ENCODE measurements around the gene SKIC8. TPM values are rescaled to one million over a fixed set of nuclear protein-coding genes. Genes with fewer than 3 reads are reported as not detected.

Gene SKIC8
- total and polyA plus RNA-seq, 3 experiments from 2014 or later: 60.2 to 82.5 (median 62.9) TPM

DNA sequence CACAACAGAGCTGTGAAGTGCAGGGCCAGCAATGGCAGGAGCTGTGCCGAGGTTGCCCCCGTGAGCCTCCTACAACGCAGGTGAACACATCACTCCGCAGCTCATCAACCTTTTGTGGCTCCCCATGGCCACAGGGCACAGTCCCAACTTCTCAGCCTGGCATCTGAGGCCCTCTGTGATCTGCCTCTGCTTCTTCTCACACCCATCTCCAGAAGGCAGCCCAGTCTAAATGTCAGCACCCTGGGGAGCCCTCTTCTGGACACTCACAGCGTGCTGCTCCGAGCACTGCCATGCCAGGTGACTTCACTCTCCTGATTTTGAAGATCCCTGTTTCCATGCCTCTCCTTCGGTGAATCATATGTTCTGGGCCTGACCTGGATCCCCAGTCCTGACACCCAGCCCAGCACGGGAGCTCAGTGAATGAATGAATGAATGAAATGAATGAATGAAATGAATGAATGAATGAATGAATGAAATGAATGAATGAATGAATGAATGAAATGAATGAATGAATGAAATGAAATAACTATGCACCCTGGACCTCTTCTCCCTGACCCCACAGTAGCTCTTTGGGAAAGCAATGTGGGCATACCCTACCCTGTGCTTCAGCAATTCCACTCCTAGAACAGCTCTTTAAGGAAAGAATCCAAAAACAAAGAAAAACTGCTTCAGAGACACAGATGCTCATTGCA, 17.9 kb upstream of the SKIC8 start:
- Mint-ChIP-seq H3K9me3 (no peaks in the 10 kb centered on the region), H3K4me3 (no peak overlapping the region), H3K27ac (no peak overlapping the region), H3K4me1 (no peaks in the 10 kb centered on the region), H3K27me3 (peaks cover 4 to 8% of the 10 kb centered on the region in 2 donors), H3K36me3 (no peaks in the 10 kb centered on the region)
- ChIA-PET CTCF (no interaction called here), POLR2A (no interaction called here)
- Histone ChIP-seq H3K36me3 (ENCODE audit: insufficient read depth, low read length) (no peaks in the 10 kb centered on the region), H3K4me3 (ENCODE audit: low read length) (no peak overlapping the region), H3K9me3 (ENCODE audit: low read length) (no peaks in the 10 kb centered on the region), H3K27me3 (ENCODE audit: insufficient read depth, low read length, poor library complexity, severe bottlenecking) (no peaks in the 10 kb centered on the region), H3K4me1 (ENCODE audit: insufficient read depth, low read length) (no peaks in the 10 kb centered on the region), H3K27ac (ENCODE audit: low read depth, low read length) (no peak overlapping the region)
- peak in 1 of 5 donors; percentile 16 for DNase-seq

DNA sequence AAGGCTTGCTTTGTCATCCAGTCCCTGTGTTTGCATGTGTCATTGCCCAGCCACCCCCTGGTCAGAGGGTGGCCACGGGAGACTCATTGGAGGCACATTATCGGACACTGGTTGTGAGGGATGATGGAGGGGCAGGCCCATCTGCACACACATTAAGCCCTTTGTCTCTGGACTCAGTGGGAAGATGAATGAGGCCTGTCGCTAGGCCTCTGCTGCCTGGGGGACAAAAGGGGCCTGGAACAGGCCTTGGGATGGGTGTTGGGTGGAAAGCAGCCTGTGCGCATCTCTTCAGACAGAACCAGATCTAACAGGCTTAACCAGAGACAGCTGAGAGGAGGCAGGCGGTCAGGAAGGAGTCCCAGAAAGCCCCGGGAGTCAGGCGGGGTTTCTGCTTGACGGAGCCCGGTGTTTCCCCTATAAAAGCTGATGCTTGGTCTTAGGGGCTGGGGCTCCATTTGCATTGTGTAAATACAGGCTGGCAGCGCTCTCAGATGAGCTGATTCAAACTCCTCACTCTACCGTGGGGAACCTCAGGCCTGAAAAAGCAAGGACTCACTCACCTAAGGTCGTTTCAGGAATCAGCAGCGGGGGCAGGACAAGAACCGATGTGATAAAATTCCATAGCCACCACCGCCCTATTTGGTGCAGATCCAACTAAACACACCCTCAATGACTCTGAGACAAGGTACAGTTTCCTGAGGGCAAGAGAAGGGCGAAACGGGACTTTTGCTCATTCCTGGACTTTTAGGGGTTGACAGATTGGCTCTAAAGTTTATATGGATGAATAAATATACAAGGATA, 17.1 kb upstream of the SKIC8 start:
- Mint-ChIP-seq H3K4me3 (no peak overlapping the region), H3K27me3 (peaks cover 6 to 10% of the 10 kb centered on the region in 2 donors), H3K4me1 (no peaks in the 10 kb centered on the region), H3K27ac (peak overlapping the region in 2 of 8 donors; percentile 60 to 65), H3K36me3 (no peaks in the 10 kb centered on the region), H3K9me3 (no peaks in the 10 kb centered on the region)
- no peaks in the 10 kb centered on the region for H3K9me3 ChIP-seq (ENCODE audit: low read length)
- POLR2A ChIA-PET: no interaction called here
- DNase-seq: peak in 1 of 5 donors; percentile 29
- H3K36me3 ChIP-seq (ENCODE audit: insufficient read depth, low read length): no peaks in the 10 kb centered on the region
- no peaks in the 10 kb centered on the region for H3K4me1 ChIP-seq (ENCODE audit: insufficient read depth, low read length)
- CTCF ChIA-PET: no interaction called here
- H3K4me3 ChIP-seq (ENCODE audit: low read length): no peak overlapping the region
- no peaks in the 10 kb centered on the region for H3K27me3 ChIP-seq (ENCODE audit: insufficient read depth, low read length, poor library complexity, severe bottlenecking)
- H3K27ac ChIP-seq (ENCODE audit: low read depth, low read length): no peak overlapping the region

DNA sequence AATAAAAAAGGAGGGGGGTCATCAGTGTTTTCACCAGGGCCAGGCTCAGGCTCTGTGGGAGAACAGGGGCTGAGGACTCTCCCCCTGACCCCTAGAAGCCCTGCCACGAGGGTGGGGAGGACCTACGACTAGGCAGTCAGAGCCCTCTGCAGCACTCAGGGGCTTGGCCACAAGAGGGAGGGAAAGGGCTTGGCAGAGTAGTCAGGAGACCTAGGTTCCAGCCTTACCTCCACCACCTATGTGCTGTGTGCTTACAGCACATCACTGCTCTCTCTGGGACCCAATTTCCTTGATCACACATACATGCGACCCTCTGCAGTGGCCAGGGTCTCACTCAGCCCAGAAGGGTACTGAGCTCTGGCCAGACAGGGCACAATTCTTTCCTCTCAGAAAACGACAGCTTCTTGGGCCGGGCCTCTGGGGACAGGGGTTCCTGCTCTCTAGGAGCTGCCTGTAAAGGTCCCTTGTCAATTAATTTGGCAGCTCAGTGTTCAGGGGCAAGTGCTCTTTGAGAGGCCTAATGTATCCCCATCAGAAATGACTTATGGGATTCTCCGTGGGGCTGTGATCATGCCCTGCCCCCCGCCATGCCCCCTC, 16.4 kb upstream of the SKIC8 start:
- Histone ChIP-seq H3K4me3 (ENCODE audit: low read length) (no peak overlapping the region), H3K27me3 (ENCODE audit: insufficient read depth, low read length, poor library complexity, severe bottlenecking) (no peaks in the 10 kb centered on the region), H3K27ac (ENCODE audit: low read depth, low read length) (no peak overlapping the region), H3K9me3 (ENCODE audit: low read length) (no peaks in the 10 kb centered on the region), H3K36me3 (ENCODE audit: insufficient read depth, low read length) (no peaks in the 10 kb centered on the region), H3K4me1 (ENCODE audit: insufficient read depth, low read length) (no peaks in the 10 kb centered on the region)
- peak in 1 of 5 donors; percentile 11 for DNase-seq
- H3K4me1 Mint-ChIP-seq: no peaks in the 10 kb centered on the region
- no peaks in the 10 kb centered on the region for H3K36me3 Mint-ChIP-seq
- ChIA-PET POLR2A (no interaction called here), CTCF (no interaction called here)
- H3K27ac Mint-ChIP-seq: no peak overlapping the region
- H3K4me3 Mint-ChIP-seq: no peak overlapping the region
- no peaks in the 10 kb centered on the region for H3K9me3 Mint-ChIP-seq
- peaks cover 6 to 10% of the 10 kb centered on the region in 2 donors for H3K27me3 Mint-ChIP-seq

DNA sequence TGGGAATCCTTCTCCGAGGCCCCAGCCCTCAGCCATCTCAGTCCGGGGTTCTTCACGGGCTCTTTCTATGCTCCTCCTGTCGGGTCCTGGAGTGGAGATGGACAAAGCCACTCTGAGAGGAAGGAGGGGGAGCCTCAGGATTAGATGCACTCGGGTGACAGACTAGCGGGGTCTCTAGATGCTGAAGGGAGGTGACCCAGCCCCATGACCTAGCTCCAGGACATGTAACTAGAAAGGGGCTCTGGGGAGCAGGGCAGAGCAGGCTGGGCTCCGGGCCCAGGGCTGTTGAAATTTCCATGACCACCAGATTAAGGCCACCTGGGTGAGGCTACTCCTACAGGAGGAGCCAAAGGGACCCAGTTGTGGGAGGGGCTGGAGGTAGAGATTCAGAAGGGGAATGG, 14.8 kb upstream of the SKIC8 start:
- Mint-ChIP-seq H3K9me3 (no peaks in the 10 kb centered on the region), H3K4me3 (no peak overlapping the region), H3K36me3 (no peaks in the 10 kb centered on the region), H3K27me3 (peaks cover 10 to 11% of the 10 kb centered on the region in 2 donors), H3K27ac (no peak overlapping the region), H3K4me1 (no peaks in the 10 kb centered on the region)
- H3K9me3 ChIP-seq (ENCODE audit: low read length): no peaks in the 10 kb centered on the region
- no peaks in the 10 kb centered on the region for H3K36me3 ChIP-seq (ENCODE audit: insufficient read depth, low read length)
- no peak overlapping the region for H3K27ac ChIP-seq (ENCODE audit: low read depth, low read length)
- no peaks in the 10 kb centered on the region for H3K4me1 ChIP-seq (ENCODE audit: insufficient read depth, low read length)
- POLR2A ChIA-PET: no interaction called here
- DNase-seq: peak in 1 of 5 donors; percentile 10
- no peak overlapping the region for H3K4me3 ChIP-seq (ENCODE audit: low read length)
- H3K27me3 ChIP-seq (ENCODE audit: insufficient read depth, low read length, poor library complexity, severe bottlenecking): no peaks in the 10 kb centered on the region
- CTCF ChIA-PET: no interaction called here

DNA sequence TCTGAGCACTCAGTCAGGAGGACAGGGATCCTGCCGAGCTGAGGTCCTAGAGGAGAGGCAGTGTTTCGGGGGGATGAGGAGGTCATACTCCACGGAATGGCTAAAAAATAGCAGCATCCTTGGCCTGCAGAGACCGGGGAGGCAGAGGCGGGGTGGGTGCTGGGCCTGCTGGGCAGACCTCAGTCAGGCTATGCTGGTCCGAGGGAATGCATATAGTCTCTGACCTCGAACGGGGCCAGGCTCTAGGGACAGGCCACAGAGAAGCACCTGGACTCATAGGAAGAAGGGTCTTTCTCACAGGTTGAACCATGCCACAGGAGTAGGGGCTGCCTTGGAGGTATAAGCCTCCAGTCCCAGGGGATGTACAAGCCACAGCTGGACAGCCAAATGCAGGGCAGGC, 14.0 kb upstream of the SKIC8 start:
- peak overlapping the region in 1 of 8 donors; percentile 52 for H3K27ac Mint-ChIP-seq
- H3K9me3 Mint-ChIP-seq: no peaks in the 10 kb centered on the region
- CTCF ChIA-PET: no interaction called here

DNA sequence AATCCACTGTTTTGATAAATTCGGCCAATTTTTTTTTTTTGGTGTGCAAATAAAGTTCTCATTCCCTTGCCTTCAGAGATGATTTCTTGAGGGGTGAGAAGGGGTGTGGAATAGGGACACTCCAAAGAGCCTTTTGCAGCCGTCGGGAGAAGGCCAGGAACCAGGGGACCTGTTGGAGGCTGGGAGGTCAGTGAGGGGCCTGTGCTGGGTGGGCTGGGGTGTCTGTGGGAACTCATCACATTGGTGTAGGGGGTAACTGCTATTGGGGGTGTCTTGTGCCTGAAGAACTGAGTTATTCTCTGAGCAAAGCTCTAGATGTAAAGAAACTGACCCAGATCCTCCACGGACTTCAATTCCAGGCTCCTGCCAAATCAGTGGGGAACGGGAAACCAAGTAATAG, 13.5 kb upstream of the SKIC8 start:
- no peaks in the 10 kb centered on the region for H3K9me3 ChIP-seq (ENCODE audit: low read length)
- Mint-ChIP-seq H3K36me3 (no peaks in the 10 kb centered on the region), H3K27ac (peak overlapping the region in 1 of 8 donors; percentile 52), H3K27me3 (peaks cover 14 to 15% of the 10 kb centered on the region in 2 donors), H3K9me3 (no peaks in the 10 kb centered on the region), H3K4me3 (no peak overlapping the region), H3K4me1 (no peaks in the 10 kb centered on the region)
- peak in 1 of 5 donors; percentile 33 for DNase-seq
- no peak overlapping the region for H3K27ac ChIP-seq (ENCODE audit: low read depth, low read length)
- H3K27me3 ChIP-seq (ENCODE audit: insufficient read depth, low read length, poor library complexity, severe bottlenecking): no peaks in the 10 kb centered on the region
- H3K36me3 ChIP-seq (ENCODE audit: insufficient read depth, low read length): no peaks in the 10 kb centered on the region
- ChIA-PET POLR2A (no interaction called here), CTCF (no interaction called here)
- no peak overlapping the region for H3K4me3 ChIP-seq (ENCODE audit: low read length)
- H3K4me1 ChIP-seq (ENCODE audit: insufficient read depth, low read length): no peaks in the 10 kb centered on the region

More for the DNA sequence above, 14.0 kb upstream of the SKIC8 start:
- no peaks in the 10 kb centered on the region for H3K36me3 ChIP-seq (ENCODE audit: insufficient read depth, low read length)
- DNase-seq: peak in 1 of 5 donors; percentile 15
- no peak overlapping the region for H3K4me3 ChIP-seq (ENCODE audit: low read length)
- H3K4me1 ChIP-seq (ENCODE audit: insufficient read depth, low read length): no peaks in the 10 kb centered on the region
- H3K9me3 ChIP-seq (ENCODE audit: low read length): no peaks in the 10 kb centered on the region
- POLR2A ChIA-PET: no interaction called here
- no peak overlapping the region for H3K27ac ChIP-seq (ENCODE audit: low read depth, low read length)
- H3K27me3 ChIP-seq (ENCODE audit: insufficient read depth, low read length, poor library complexity, severe bottlenecking): no peaks in the 10 kb centered on the region
- no peaks in the 10 kb centered on the region for H3K36me3 Mint-ChIP-seq
- no peak overlapping the region for H3K4me3 Mint-ChIP-seq
- peaks cover 10 to 15% of the 10 kb centered on the region in 2 donors for H3K27me3 Mint-ChIP-seq
- no peaks in the 10 kb centered on the region for H3K4me1 Mint-ChIP-seq

DNA sequence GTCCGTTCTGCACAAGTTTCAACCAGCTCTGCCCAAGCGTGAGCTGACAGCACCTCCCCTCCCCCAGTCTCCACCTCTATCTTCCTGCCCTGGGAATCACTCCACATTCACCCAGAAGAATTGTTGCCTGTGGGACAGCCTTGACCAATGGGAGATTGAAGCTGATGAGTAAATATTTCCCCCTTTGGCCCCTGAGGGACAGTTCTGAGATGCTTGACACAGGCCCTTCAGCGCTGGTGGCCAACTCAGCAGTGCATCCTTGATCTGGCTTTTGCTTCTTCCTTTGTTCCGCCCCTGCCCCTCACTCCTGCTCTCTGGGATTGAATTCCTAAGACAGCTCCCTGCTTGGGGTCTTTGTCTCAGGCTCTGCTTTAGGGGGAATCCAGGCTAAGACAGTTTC, 13.1 kb upstream of the SKIC8 start:
- H3K9me3 Mint-ChIP-seq: no peaks in the 10 kb centered on the region
- Histone ChIP-seq H3K27me3 (ENCODE audit: insufficient read depth, low read length, poor library complexity, severe bottlenecking) (no peaks in the 10 kb centered on the region), H3K9me3 (ENCODE audit: low read length) (no peaks in the 10 kb centered on the region), H3K4me1 (ENCODE audit: insufficient read depth, low read length) (no peaks in the 10 kb centered on the region), H3K27ac (ENCODE audit: low read depth, low read length) (no peak overlapping the region), H3K36me3 (ENCODE audit: insufficient read depth, low read length) (no peaks in the 10 kb centered on the region), H3K4me3 (ENCODE audit: low read length) (no peak overlapping the region)
- ChIA-PET CTCF (no interaction called here), POLR2A (no interaction called here)
- H3K36me3 Mint-ChIP-seq: no peaks in the 10 kb centered on the region
- no peaks in the 10 kb centered on the region for H3K4me1 Mint-ChIP-seq
- peaks cover 15% of the 10 kb centered on the region in 2 donors for H3K27me3 Mint-ChIP-seq
- no peak overlapping the region for H3K4me3 Mint-ChIP-seq
- peak in 1 of 5 donors; percentile 22 for DNase-seq
- no peak overlapping the region for H3K27ac Mint-ChIP-seq

DNA sequence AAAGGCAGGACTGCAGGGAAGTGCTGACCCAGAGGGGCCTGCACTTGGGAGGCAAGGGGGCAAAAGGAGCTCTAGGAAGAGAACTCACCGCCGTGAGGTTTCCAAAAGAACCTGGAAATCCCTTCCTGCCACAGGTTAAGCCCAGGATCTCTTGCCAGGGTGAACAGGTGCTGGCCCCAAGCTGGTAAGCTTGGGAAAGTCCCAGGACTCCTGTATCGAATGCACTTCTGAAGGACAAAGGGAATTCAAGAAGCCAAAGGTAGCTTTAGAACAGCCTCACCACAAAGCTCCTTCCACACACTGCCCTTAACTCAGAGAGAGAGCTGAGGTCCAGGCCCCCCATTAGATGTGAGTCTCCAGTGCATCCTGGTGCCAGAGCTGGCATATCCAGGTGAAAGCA, 11.9 kb upstream of the SKIC8 start:
- Mint-ChIP-seq H3K4me1 (no peaks in the 10 kb centered on the region), H3K4me3 (no peak overlapping the region), H3K36me3 (no peaks in the 10 kb centered on the region), H3K9me3 (no peaks in the 10 kb centered on the region), H3K27me3 (peaks cover 15 to 16% of the 10 kb centered on the region in 2 donors), H3K27ac (no peak overlapping the region)
- CTCF ChIA-PET: interaction anchor here (1.0 kb wide), 1 partner anchor 12 kb away, joined by 3 read pairs; the partner anchor contains the start of gene SKIC8
- Histone ChIP-seq H3K4me3 (ENCODE audit: low read length) (no peak overlapping the region), H3K9me3 (ENCODE audit: low read length) (no peaks in the 10 kb centered on the region), H3K27me3 (ENCODE audit: insufficient read depth, low read length, poor library complexity, severe bottlenecking) (no peaks in the 10 kb centered on the region), H3K27ac (ENCODE audit: low read depth, low read length) (no peak overlapping the region), H3K36me3 (ENCODE audit: insufficient read depth, low read length) (no peaks in the 10 kb centered on the region), H3K4me1 (ENCODE audit: insufficient read depth, low read length) (no peaks in the 10 kb centered on the region)
- POLR2A ChIA-PET: no interaction called here
- DNase-seq: peak in 1 of 5 donors; percentile 10

Data from CD8-positive, alpha-beta memory T cell (primary cell).